Activated CD8-positive, alpha-beta memory T cell treated with anti-CD3 and anti-CD28 coated beads, Interleukin-2, amount 50 U/mL, for 4 hours (primary cell): Measurements from ENCODE around the gene ETV6.

Experiments used
- DNase-seq: peaks from one replicate; pipeline ENCODE4 v3.0.0-alpha.2; 2020

ETV6 gene

DNA sequence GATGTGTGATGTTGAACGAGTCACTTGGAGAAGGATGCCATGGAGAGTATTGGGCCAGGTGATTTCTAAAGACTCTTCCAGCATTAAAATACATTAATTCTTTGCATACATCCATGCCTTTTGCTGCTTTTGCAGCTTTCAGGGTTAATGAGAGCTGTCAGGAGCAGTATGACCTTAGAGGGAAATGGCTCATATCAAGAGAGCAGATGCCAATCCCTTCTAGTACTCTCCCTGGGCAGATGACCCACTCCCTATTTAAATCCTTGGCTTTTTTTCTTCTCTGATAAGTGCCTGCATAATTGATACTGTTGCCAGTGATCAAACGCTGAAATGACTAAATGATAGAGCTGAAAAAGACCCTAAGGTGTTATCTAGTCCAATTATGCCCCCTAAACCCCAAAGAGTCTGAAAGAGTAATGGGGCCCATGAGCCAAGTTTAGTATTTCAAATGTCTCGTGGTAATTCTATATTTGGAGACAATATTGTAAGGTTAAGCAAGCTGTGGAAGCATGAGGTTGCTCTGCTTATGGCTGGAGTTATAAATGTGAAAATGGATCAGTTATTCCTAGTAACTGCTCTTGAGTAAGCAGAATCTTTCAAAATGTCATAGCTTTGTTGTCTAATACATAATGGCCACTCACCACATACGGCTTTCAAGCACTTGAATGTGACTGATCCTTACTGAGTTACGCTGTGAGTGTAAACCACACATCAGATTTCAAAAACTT, 137.3 kb downstream of the ETV6 start:
- no peak for DNase-seq

DNA sequence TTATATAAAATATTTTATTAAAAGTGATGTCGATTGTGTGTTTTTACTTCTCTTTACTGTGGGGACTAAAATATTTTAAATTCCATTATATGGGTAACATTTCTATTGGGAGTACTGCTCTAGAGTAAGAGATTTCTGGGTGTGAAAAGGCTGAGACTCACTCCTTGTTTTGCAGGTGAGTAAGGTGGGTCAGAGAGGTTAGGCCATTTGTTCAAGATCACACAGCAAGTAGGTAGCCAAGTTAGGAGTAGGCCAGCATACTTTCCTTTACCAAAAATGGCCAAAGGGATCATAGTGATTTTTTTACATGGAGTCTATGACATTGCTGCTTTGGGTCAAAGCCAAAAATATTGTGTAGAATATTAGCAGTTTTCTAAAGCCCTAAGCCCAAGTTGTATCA, 138.0 kb downstream of the ETV6 start:
- DNase-seq = no peak

- DNase-seq = no peak
These were observed 138.7 kb downstream of the ETV6 start for GRCh38 chr12:11787933-11788849.

DNA sequence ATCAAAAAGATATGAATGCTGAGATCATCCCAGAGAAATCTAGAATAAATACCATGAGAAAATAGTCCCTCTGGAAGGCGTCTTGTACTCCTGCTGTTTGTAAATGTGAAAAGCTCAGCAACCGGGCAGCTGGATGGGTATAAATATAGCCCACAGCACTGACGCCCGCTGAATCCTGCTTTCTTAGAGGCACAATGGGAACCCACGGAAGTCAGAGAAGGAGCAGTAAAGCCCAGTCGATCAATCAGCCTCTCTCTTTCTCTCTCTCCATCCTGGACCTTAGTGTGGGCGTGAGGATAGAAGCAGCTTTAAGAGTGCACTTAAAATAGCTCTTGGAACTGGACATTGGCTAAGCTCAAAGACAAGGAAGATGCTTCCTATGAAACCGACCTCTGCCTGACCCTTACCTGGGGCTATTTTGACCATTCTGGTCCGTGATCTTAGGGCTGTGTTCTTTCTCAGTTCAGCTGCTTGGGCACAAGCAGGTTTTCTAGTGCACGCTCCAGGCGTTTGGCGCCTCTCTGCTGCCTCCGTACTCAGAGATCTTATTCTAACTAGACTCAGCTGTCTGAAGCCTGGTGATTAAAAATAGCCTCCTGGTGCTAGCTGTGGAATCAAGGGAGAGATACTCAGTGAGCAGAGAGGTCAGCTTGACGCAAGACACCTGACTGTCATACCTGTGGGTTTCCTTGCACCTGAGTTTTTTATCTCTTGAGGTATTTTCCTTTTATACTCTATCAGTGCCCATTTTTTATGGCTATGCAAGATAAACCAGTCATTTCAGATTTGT, 144.6 kb downstream of the ETV6 start:
- no peak for DNase-seq

- DNase-seq = no peak
These were observed 145.3 kb downstream of the ETV6 start for GRCh38 chr12:11794751-11795150.

GRCh38 chr12:11795192-11795912, 145.9 kb downstream of the ETV6 start:
- DNase-seq = no peak

- DNase-seq = no peak
These were observed 146.5 kb downstream of the ETV6 start for GRCh38 chr12:11795913-11796459.

DNA sequence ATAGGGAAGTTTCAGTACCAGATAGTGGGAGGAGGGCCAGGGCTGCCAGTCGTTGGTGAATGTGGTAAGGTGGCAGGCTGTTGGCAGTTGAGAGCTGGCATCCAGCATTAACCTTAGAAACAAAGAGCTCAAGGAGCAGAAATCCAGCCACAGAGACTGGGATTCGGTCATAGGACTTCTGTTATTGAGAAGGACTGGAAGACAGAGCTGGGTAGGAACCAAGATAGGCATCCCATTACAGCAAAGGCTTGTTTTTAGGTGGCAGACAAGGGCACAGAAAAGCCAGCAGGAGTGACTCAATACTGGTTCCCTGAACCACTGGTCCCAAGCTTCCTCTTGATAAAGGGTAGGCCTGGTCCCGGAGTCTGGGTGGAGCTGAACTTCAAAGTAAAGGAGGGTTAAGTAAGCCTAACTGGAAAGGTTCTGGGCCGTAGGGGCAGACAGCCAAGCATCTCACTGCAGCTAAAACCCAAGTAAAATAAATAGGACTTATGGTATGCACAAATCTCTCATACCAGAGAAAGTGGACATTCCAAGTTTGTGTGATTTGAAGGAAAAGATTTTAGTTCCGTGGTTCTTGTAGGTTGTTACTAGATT, 147.9 kb downstream of the ETV6 start:
- no peak for DNase-seq

GRCh38 chr12:11798006-11798708, 148.7 kb downstream of the ETV6 start:
- DNase-seq = no peak

DNA sequence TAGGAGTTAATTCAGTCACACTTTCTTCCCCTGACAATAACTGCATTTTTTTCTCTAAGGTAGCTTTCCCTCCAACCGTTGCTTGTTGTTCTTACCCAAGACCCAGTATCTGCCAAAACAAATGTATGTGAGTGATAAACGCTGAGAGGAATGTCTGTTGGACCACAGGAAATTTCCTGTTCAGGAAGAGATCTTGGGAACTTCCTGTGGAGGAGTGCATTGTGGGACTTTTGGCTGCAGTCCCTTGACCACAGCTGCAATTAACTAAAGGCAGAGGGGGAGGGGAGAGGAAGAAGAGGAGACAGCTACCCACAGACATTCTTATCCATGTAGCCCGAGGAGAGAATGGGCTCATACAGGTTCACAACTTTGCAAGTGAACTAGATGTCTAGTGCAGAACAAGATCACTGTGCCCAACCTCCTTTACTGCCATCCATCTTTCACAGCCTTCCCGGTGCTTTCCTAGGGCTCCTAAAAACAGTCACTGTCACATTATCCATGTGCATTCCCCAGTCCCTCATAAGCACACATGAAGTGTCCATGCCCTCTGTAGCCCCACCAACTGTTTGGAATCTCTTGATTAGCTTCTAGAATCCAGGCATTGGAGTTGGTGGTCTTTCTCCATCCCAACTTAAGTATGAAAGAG, 149.5 kb downstream of the ETV6 start:
- no peak for DNase-seq

DNA sequence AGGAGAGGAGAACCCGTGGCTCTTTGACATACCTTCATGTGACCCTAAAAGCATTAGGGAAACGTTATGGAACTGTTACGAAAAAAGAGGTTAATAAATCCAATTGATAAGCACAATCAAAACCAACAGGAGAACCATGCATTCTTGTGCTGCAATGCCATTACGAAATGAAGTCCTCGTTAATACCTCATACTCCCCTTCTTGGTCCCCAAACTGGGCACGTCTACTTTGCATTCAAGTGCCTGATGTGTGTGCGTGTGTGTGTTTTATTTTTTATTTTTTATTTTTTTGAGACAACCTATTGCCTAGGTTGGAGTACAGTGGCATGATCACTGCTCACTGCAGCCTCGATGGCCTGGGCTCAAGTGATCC, 150.0 kb downstream of the ETV6 start:
- DNase-seq = no peak

DNA sequence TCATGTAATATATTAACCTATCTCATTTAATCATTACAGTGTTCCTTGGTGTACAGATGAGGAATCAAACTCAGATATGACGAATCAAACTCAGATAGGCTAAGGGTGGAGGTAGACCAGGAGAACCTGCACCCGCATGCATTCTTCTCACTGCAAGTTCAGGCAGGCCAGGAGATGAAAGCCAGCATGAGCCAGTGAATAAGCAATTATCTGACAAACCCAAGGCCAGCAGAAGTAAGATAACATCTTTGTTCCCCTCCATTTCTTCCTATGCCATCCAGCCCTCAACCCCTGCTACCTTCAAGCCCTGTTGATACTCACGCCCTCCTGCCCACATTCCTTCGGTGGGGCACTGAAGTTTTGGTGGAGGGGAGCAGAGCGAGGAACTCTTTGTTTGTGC, 152.2 kb downstream of the ETV6 start:
- DNase-seq = no peak

DNA sequence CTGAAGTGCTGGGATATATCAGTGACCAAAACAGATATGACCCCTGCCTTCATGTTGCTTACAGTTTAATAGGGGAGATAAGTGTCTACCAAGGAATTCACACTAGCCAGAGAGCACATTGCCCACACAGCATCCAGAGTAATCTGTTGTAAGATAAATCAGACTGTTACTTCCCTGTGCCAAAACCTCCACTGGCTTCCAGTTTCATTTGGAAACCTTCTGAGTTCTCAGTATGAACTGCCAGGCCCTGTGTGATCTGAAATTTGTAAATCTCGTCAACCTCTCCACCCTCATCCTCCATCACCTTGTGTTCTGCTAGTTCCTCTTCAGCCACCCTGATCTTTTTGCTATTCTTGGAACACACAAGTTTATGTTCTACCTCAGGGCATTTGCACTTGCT, 154.7 kb downstream of the ETV6 start:
- DNase-seq = no peak

- no peak for DNase-seq
These were observed 155.6 kb downstream of the ETV6 start for GRCh38 chr12:11805043-11805442.

DNA sequence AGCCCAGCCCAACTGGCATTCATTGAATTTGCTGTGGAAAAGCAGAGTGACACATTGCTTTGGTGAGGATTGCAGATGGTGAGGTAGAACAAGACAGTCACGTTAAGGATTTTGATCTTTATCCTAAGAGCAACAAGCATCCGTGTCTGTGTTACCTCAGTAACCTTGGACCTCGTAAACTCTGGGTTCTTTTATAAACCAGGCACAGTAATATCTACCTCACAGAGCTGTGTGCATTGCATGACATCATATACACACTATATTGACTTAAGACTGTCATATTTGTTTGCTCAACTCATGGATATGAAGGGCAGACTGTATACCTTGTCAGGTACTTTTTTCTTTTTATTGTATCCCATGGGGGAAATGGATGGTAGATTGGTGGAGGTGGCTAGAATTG, 156.2 kb downstream of the ETV6 start:
- DNase-seq = no peak

DNA sequence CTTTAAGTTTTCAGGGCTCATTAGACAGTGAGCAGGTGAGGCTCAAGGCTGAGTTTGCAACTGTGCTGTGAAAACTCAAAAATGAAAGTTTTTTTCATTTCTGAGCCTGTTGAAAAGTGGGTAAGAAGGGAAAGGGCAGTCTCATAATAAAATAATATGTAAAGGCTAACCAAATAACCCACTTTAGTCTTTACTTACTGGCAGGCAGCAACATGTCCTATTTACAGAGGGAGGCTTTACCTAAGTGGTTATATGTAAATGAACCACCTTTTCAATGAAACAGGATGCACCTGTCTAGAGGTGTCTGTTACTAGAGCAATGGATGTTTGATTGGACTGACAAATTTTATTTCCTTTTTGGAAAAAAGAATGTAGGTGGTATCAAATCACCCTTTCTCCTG, 158.0 kb downstream of the ETV6 start:
- DNase-seq = no peak

GRCh38 chr12:11808931-11809330, 159.5 kb downstream of the ETV6 start:
- DNase-seq = no peak

GRCh38 chr12:11810206-11810545, 160.7 kb downstream of the ETV6 start:
- DNase-seq = no peak

DNA sequence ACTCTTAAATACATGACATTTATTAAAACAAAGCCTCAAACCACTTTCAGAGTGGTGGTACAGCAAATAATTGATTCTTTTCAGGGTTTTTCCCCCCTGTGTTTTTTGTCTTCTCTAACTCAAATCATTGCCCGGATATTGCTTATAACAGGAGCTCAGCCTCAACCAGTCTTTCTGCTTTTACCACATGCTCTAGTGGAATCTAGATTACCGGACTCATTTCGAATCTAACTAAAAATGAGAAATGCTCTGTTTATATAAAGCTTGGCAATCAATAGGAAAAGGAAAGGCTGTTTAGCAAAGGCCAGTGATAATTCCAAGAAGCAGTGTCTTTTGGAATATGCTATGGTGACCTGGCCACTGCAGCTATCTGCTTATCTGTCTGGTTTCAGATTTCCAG, 161.5 kb downstream of the ETV6 start:
- no peak for DNase-seq

DNA sequence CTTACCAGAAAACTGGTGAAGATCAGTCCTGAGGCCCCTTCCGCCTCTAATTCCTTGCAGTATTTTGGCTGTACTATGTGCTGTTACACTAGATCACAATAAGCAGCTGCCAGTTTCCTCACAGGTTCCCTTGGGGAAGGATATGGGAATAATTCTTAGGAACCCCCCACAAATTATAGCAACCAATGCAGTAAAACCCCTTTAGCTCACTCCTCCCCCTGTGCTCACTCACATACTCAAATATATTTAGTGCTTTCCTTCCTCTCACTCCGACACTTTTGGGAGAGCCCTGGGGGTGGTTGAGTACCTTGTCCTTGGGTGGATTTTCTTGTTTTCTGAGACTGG, 162.7 kb downstream of the ETV6 start:
- DNase-seq = no peak
